ENCODE results near the gene CARNS1.

The CARNS1 gene

DNA sequence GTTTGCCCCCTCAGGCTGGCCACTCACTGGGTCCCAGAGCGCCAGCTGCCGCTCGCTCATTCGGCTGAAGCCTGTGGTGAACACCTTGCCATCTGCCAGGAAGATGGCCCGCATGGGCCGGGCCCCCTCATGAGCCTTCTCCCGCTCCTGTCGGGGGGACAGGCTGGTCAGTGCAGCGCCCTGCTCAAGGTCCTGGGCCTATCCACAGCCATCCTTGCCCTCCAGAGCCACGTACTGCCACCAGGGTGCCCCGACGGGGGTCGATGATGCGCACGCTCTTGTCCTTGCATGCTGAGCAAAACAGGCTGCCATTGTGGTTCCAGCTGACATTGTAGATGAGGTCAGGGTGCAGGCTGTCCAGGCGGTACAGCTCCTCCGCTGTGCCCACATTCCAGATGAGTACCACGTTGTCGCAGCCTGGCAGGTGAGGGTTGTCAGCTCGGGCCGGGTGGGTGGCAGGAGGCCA lies 25.7 kb downstream of the CARNS1 start:
- DNase-seq (ENCODE audit: low read depth in 2 of 2) = no peak

DNA sequence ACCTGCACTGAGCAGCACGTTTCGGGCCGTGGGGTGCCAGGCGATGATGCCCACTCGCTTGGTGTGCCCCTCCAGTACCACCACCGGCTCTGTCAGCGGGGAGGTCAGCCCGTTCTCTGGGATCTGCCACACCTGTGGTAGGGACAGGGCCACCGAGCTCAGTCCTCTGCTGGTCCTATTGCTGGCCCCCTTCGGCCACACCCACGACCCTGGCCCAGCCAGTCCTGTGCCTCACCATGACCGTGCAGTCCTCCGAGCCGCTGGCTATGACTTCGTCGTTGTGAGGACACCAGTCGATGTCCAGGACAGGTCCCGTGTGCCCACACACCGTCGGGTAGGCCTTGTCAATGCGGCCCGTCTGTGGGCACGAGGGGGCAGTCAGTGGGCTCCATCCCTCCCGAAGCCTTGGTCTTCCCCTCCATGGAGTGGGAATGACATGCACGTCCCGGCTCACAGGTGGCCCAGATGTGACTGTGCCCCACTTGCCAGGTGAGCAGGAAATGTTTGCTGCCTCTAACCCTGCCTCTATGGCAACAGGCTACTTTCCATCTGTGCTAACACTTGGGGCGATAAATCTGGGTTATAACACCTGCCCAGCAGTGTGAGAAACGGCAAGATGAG lies 26.4 kb downstream of the CARNS1 start:
- no peak for DNase-seq (ENCODE audit: low read depth in 2 of 2)

- no peak for DNase-seq (ENCODE audit: low read depth in 2 of 2)
Observed at GRCh38 chr11:67442504-67443404, 27.3 kb downstream of the CARNS1 start.

DNA sequence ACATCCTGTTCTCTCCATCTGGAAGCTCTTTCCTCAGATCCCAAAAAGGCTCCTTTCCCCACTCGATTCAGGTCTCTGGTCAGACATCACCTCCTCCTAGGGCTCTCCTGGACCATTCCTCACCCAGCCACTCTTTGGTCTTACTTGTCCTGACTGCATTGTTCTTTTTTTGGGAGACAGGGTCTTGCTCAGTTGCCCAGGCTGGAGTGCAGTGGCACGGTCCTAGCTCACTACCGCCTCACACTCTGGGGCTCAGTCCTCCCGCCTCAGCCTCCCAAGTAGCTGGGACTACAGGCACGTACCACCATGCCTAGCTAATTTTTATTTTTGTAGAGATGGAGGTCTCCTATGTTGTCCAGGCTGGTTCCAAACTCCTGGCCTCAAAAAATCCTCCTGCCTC lies 30.0 kb downstream of the CARNS1 start:
- no peak for DNase-seq (ENCODE audit: low read depth in 2 of 2)

- DNase-seq (ENCODE audit: low read depth in 2 of 2) = no peak
Observed at GRCh38 chr11:67448220-67448609, 32.7 kb downstream of the CARNS1 start.

- no peak for DNase-seq (ENCODE audit: low read depth in 2 of 2)
Observed at GRCh38 chr11:67449116-67449844, 33.8 kb downstream of the CARNS1 start.

- no peak for DNase-seq (ENCODE audit: low read depth in 2 of 2)
Observed at GRCh38 chr11:67450796-67451657, 35.5 kb downstream of the CARNS1 start.

- DNase-seq (ENCODE audit: low read depth in 2 of 2) = no peak
Observed at GRCh38 chr11:67451658-67451976, 36.1 kb downstream of the CARNS1 start.

GRCh38 chr11:67452141-67452952 lies 36.9 kb downstream of the CARNS1 start, which contains the start of gene GPR152:
Gene GPR152 (minus strand): TSS chr11:67452729. CDS start chr11:67452724, 5 bp downstream.
- DNase-seq (ENCODE audit: low read depth in 2 of 2) = no peak

- no peak for DNase-seq (ENCODE audit: low read depth in 2 of 2)
Observed at GRCh38 chr11:67453816-67454732, 38.6 kb downstream of the CARNS1 start.

DNA sequence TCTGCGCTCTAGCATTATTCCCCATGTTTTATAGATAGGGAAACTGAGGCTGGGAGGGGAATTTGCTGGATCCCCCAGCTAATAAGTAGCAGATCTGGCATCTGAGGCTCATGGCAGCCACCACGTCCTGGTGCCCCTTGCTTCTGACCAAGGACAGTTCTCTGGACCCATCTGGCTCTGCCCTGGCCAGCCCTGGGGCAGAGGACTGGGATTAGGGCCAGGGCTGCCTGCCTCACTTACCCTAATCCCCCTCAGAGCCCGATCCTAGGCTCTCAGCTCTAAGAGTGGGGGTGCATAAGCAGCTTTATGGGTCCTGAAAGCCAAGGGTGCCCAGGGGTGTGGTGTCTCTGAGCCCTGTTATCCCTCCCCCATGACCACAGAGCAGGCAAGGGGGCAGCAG lies 39.6 kb downstream of the CARNS1 start, which contains the start of gene CABP4:
Gene CABP4, plus strand, starts transcription at position 301 of the 400 bp plus-strand sequence. Its CDS starts 70 bp downstream, at position 371.
- no peak for DNase-seq (ENCODE audit: low read depth in 2 of 2)

DNA sequence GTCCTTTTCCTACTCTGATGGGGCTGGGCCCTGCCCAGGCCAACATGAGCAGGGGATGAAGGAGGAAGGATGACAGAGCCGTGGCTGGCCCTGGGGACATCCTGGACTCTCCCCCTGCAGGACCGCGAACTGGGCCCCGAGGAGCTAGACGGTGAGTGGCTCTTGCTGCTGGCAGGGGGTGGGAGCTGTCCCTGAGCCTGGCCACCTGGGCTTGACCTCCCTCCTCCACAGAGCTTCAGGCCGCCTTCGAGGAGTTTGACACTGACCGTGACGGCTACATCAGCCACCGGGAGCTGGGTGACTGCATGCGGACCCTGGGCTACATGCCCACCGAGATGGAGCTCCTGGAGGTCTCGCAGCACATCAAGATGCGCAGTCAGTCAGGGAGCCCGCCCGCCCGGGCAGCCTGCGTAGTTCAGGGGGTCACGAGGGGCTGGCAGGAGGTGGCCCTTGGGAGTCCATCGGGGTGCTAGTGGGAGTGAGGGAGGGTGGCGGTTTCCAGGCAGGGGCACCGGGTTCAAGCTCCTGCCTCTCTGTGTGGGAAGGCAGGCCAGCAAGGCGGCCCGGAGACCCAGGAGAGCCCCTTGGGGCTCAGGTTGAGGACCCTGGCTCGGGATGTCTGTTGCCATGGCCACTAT lies 40.7 kb downstream of the CARNS1 start:
- no peak for DNase-seq (ENCODE audit: low read depth in 2 of 2)

DNA sequence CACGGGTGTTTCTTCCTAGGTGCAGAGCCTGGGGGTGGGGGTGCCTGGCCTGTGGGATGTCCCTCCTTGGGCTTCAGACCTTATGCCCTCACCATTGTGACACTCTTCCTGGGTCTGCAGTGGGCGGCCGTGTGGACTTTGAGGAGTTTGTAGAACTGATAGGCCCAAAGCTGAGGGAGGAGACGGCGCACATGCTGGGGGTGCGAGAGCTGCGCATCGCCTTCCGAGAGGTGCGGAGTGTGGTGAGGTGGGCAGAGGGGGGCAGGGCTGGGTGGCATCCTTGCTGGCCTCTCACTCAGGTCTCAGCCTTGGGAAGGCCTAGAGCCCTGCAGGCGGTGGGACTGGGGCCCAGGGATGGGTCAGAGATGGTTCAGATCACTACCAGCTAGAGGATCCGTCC lies 42.0 kb downstream of the CARNS1 start:
- DNase-seq (ENCODE audit: low read depth in 2 of 2) = no peak

DNA sequence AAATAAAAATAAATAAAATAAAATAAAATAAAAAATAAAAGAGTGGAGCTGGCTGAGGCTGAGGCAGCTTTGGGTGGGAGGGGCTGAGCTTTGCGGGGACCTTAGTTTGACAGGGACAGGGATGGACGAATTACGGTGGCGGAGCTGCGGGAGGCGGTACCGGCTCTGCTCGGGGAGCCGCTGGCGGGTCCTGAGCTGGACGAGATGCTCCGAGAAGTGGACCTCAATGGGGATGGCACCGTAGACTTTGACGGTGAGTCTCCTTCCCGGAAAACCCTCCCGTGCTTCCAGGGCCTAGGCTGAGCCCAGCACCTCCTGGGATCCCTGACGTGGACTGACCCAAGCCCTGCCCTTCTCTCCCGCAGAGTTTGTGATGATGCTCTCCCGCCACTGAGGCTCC lies 42.8 kb downstream of the CARNS1 start:
- no peak for DNase-seq (ENCODE audit: low read depth in 2 of 2)

DNA sequence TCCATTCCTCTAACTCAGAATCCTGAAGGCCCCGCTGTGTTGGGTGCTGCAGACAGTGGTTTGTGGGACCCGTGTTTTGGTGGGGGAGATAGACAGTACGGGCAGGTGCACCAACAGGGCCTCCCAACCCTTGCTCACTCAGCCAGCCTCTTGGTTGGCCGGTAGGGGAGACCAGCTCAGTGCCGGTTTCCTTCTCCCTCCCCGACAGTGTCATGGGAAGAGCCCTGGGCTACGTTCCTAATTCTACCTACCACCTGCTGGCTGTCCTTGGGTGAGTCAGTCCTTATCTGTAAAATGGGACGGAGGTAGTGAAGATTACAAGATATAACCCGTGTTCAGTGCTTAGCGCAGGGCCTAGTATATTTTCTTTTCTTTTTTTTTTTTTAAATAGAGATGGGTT lies 47.7 kb downstream of the CARNS1 start:
- no peak for DNase-seq (ENCODE audit: low read depth in 2 of 2)

DNA sequence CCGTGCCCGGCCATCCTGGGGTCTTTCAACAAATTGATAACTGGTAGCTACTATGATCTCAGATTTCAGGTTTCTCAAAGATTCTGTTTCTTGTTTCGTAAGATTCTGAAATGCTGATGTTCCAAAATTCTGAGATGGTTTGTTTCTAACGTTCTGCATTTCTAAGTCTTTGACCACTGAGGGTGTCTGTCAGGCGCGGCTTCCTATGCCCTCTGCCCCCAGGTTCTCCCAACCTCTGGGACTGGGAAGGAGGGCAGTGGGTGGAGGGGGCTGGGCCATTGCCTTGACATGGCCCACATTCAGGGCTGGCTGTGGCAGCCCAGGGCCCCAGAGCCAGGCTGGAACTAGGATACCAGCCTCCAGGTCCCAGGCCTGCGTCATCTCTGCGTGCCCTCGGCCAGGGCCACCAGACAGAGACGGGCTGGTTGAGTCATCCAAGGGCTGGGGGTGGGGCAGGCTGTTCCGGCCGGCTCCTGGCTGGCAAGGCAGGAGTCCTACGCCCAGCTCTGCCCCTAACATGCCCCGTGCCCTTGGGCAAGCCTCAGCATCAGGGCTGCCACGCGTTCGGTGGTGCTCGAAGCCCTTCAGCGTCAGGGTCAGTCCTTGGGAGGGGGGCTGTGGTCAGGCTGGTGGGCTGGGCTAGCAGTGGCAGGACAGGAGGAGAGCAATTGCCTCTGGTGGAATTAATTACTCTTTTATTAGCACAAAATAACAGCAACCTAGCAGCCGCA lies 48.4 kb downstream of the CARNS1 start:
- no peak for DNase-seq (ENCODE audit: low read depth in 2 of 2)

GRCh38 chr11:67464411-67465188 lies 49.1 kb downstream of the CARNS1 start:
- peak; percentile 88 for DNase-seq (ENCODE audit: low read depth in 2 of 2)

DNA sequence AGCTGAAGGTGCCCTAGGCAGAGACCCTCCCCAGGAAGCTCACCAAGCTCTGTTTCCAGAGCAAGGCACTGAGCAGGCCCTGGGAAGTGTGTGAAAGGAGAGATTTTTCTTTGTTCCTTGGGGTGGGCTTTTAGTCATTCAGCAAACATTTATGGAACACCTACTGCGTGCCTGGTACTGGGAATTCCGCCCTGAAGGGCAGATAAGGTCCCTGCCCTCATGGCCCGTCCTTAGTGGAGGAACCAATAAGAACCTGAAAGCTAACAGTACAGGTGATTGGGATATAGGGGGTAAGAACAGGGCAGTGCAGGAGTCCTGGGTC lies 49.7 kb downstream of the CARNS1 start:
- DNase-seq (ENCODE audit: low read depth in 2 of 2) = no peak

Measured in stimulated activated CD8-positive, alpha-beta memory T cell treated with anti-CD3 and anti-CD28 coated beads, Interleukin-15, amount 100 ng/mL, for 48 hours (primary cell).